ENCODE data around the gene MAT2B. TPM values are rescaled to one million over a fixed set of nuclear protein-coding genes. Genes with fewer than 3 reads are reported as not detected.

The MAT2B gene
- total and polyA plus RNA-seq, 9 of the 15 experiments (the other 6 are each of a cell fraction or from before 2014, with no cell fraction given), result 32.0 to 57.7 (median 43.6) TPM

- TF ChIP-seq KDM1A (IDR thresholded peaks at IDR 0.05), result no peak
- TF ChIP-seq ZNF717 (CRISPR knock-in tag; IDR thresholded peaks at IDR 0.05), result no peak
- no peak for TF ChIP-seq NCOR1 (IDR thresholded peaks at IDR 0.05)
- no peak for TF ChIP-seq E2F8 (IDR thresholded peaks at IDR 0.05; ENCODE audit: low read depth, partially characterized antibody)
- no peak for TF ChIP-seq DEAF1 (CRISPR knock-in tag; IDR thresholded peaks at IDR 0.05)
- no peak for TF ChIP-seq HMG20B (CRISPR knock-in tag; IDR thresholded peaks at IDR 0.05)
Measured at GRCh38 chr5:163544836-163545235, 39.4 kb downstream of the MAT2B start (continued).

GRCh38 chr5:163548649-163549048, 43.2 kb downstream of the MAT2B start:
- ChIA-PET CTCF (ENCODE audit: low intra/inter-chr PET ratio) (no interaction called here), POLR2A (no interaction called here)
- BruUV-seq (replicated peaks), result no TSS peak
- no peaks in the 10 kb centered on the region for H3K36me3 ChIP-seq (ENCODE audit: control insufficient read depth, insufficient read depth, low read length)
- no peak overlapping the region for H2AFZ ChIP-seq (ENCODE audit: low read depth, low read length)
- no peaks in the 10 kb centered on the region for H3K79me2 ChIP-seq (ENCODE audit: control insufficient read depth, insufficient read depth, low read length)
- H3K9me1 ChIP-seq (ENCODE audit: control insufficient read depth, insufficient read depth, low read length), result no peaks in the 10 kb centered on the region
- in situ Hi-C loops (cut with MboI), result no loop called here
- no peaks in the 10 kb centered on the region for H4K20me1 ChIP-seq (replicated peaks; ENCODE audit: control insufficient read depth, insufficient read depth, low read length)
- H3K9ac ChIP-seq (ENCODE audit: insufficient read depth in 1 of 2, low read depth in 2 of 2, low read length in 2 of 2), result no peak overlapping the region
- peaks cover 0 to 5% of the 10 kb centered on the region in 2 experiments; a peak in 2 of 5 replicates for H3K27me3 ChIP-seq (ENCODE audit: control insufficient read depth in 2 of 2, insufficient read depth in 2 of 2, low read length in 2 of 2)
- H3K4me1 ChIP-seq (replicated peaks in 1 of 2; ENCODE audit: control insufficient read depth in 2 of 2, insufficient read depth in 2 of 2, low read length in 2 of 2), result no peaks in the 10 kb centered on the region
- FAIRE-seq (no peak), ATAC-seq (no peak), DNase-seq (ENCODE audit: extremely low read depth in 1 of 4, low spot score in 3 of 4) (no peak)
- no peak overlapping the region for H3K4me3 ChIP-seq
- no peaks in the 10 kb centered on the region for H3K9me3 ChIP-seq (replicated peaks; ENCODE audit: control insufficient read depth, insufficient read depth, low read depth, low read length)
- WGBS (ENCODE audit: insufficient coverage, low coverage, missing lambda C conversion rate), result 1% methylated on average over 5 of the region's 5 CpGs
- H3K27ac ChIP-seq (ENCODE audit: extremely low read depth, low read depth, low read length), result no peak overlapping the region
- TF ChIP-seq POLR2AphosphoS5 (IDR thresholded peaks at IDR 0.05; ENCODE audit: control insufficient read depth, insufficient read depth, low read depth, low read length) (no peak), TBL1XR1 (IDR thresholded peaks at IDR 0.05; ENCODE audit: low read length in 2 of 2) (no peak), ZKSCAN8 (CRISPR knock-in tag; IDR thresholded peaks at IDR 0.05) (no peak), HOXB6 (CRISPR knock-in tag; IDR thresholded peaks at IDR 0.05; ENCODE audit: borderline replicate concordance) (no peak), RFX1 (IDR thresholded peaks at IDR 0.05) (no peak), ZNF583 (CRISPR knock-in tag; IDR thresholded peaks at IDR 0.05) (no peak)
- no peak overlapping the region for H3K4me2 ChIP-seq (ENCODE audit: insufficient read depth, low read length)
- intact Hi-C loops (cut with micrococcal nuclease), result no loop called here

Data from K562 (cell line).